ENCODE results near the gene CDKN1C. TPM values are rescaled to one million over a fixed set of nuclear protein-coding genes. Genes with fewer than 3 reads are reported as not detected.
A peak's percentile ranks its signal among the peaks of the same experiment; 100 is the strongest.
"Not testable (repeated sequence)": the region's sequence is repeated elsewhere in the genome, so short reads cannot be mapped to it uniquely, and the experiment has no call there.

The CDKN1C gene
- total RNA-seq, 1 experiment from 2014 or later = 9.1 TPM

GRCh38 chr11:2909133-2909902 is 23.7 kb upstream of the CDKN1C start:
- DNase-seq (ENCODE audit: low spot score) = no peak

DNA sequence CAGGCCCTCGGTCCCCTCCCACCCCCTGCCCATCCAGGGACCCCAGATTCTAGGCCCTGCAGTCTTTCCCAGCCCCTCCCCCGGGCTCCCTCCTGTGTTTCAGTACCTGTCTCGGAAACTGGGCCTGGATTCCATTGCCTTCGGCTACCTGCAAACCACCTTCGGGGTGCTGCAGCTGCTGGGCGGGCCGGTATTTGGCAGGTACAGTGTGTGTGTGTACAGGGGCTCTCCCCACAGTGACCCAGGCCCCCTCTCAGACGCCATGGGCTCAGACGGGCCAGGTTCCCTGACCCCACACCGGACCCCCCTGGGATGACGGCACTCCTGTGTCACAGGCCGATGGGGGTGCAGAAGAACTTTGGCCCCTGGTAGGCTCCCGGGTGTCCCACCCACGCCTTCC is 22.6 kb upstream of the CDKN1C start:
- no peak for DNase-seq (ENCODE audit: low spot score)

- not testable (repeated sequence) for DNase-seq (ENCODE audit: low spot score)
Observed at GRCh38 chr11:2905299-2905698, 19.7 kb upstream of the CDKN1C start.

GRCh38 chr11:2904153-2905052 is 18.8 kb upstream of the CDKN1C start:
- peak; percentile 88 for DNase-seq (ENCODE audit: low spot score)

- peak; percentile 75 for DNase-seq (ENCODE audit: low spot score)
Observed at GRCh38 chr11:2903672-2904011, 18.1 kb upstream of the CDKN1C start.

- DNase-seq (ENCODE audit: low spot score) = peak; percentile 72
Observed at GRCh38 chr11:2902784-2903671, 17.5 kb upstream of the CDKN1C start.

GRCh38 chr11:2901854-2902783 is 16.5 kb upstream of the CDKN1C start:
- peak; percentile 95 for DNase-seq (ENCODE audit: low spot score)

DNA sequence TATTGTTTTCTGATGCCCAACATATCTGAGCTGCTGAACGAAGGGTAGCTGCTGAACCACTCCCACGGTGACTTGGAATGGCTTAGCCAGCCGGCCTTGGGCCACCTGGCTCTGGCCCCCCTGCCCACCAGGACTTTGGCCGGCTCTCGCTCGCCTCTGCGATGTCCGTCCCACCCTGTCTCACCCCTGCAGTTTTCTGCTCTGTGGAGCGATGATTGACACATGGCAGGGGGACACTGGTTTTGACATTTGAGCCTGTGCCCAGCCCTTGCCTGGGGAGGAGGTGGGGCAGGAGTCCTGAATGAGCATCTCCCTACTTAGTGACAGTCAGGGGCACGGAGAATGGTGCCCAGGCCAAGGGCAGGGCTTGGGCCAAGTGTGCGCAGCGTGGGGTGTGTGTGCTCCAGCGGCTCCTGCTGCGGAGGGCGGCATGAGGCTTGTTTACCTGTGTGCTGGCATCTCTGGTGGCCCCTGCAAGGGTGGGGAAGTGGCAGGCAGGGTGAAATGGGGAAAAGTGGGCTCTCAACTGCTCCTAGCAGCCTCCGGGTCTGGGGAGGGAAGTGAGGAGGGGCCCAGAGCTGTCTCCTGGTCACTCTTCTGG is 15.7 kb upstream of the CDKN1C start:
- DNase-seq (ENCODE audit: low spot score) = no peak

DNA sequence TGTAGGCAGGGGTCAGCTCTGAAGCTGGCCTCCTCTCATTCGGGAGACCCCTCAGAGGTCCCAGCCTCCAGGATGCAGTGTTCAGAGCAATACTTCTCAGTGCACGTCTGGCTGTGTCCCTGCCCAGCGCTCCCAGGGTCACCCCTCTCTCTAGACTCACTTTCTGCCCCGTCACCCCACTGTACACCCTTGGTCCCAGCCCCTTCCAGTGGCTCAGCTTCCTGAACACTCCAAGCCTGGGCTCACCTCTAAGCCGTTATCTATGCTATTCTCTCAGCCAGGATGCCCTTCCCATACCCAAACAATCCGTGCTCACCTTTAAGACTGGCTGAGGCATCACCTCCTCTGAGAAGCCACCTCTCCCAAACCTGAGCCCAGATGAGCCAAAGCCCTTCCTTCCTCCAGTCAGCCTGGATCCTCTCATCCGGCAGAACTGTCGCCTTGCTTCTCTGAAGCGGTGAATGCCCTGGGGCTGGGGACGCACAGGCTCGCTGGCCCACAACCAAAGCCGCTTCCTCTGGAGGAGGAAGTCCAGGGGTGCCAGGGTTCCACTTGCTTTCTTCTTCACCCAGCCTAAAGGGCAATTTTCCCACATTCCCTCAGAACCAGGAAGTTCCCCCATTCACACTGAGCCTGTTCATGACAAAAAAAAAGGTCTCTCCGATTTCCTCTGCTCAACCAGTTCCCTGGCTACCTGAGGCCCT is 13.7 kb upstream of the CDKN1C start:
- no peak for DNase-seq (ENCODE audit: low spot score)

DNA sequence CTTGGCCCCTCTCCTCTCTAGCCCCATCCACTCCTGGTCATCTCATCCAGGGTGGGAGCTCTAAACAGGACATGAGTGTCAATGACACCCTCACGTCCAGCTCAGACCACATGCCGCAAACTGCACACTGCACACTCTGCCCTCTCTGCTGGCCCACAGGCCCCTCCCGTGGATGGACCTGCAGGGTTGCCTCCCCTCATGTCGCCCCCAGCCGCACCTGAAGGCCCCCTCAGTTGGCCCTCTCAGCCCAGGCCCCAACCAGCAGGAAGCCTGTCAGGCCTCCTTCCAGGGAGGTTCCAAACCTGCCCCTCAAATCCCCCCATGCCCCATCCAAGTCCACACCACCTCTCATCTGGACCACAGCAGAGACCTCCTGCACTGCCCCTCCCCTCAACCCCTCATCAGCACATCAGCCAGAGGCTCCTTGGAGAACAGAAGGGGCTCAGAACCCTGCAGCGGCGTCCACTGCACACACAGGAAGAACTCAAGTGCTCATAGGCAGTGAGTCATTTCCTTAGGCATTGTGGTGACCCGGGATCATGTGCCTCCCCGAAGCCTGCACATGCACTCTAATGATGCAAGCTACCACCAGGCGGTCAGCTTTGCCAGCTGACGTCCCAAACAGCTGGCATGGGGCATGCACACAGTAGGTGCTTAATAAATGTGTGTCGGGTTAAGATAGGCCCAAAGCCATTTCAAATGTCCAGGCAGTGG is 12.9 kb upstream of the CDKN1C start:
- peak; percentile 70 for DNase-seq (ENCODE audit: low spot score)

DNA sequence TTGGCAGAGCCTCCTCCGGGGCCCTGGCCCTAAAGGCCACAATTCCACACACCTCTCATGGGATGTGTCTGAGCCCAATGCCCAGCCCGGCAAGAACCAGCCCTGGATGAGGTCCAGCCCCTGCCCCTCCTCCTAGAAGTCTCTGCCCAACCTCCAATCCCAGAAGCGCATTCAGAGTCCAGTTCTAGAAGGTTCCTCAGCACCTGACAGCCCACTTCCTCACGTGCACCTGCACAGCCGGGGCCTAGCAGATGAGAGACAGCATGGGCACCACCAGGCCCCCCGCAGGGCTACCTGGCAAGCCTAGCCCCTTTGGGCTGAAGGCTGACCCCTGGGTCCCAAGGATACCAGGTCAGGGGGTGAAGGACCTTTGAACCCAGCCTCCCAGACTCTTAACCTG is 11.5 kb upstream of the CDKN1C start:
- no peak for DNase-seq (ENCODE audit: low spot score)

GRCh38 chr11:2896047-2896446 is 10.5 kb upstream of the CDKN1C start:
- DNase-seq (ENCODE audit: low spot score) = no peak

- no peak for DNase-seq (ENCODE audit: low spot score)
Observed at GRCh38 chr11:2893935-2894334, 8.4 kb upstream of the CDKN1C start.

DNA sequence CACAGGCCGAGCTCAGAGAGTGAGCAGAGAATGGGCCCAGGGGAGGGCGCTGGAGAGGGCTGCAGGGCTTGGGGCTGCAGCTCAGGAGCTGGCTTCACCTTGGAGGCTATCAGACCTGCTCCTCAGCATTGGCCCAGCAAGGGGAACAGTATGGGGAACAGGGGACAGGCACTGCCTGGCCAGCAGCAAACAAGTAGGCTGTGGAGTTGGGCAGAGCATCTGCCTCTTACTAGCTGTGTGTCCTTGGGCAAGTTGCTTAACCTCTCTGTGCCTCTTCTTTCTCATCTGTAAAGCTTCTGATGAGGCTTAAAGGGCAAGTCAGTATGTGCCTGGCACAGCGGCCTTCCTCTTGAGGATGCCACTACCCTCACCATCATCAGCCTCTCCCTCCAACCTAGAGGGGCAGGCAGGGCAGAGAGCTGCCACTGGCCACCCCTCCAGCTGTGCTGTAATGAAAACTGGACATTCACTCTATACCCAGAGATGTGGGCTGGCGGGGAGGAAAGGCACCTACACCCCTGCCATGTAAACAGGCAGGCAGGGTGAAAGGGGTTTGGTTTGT is 7.5 kb upstream of the CDKN1C start:
- peak; percentile 85 for DNase-seq (ENCODE audit: low spot score)

DNA sequence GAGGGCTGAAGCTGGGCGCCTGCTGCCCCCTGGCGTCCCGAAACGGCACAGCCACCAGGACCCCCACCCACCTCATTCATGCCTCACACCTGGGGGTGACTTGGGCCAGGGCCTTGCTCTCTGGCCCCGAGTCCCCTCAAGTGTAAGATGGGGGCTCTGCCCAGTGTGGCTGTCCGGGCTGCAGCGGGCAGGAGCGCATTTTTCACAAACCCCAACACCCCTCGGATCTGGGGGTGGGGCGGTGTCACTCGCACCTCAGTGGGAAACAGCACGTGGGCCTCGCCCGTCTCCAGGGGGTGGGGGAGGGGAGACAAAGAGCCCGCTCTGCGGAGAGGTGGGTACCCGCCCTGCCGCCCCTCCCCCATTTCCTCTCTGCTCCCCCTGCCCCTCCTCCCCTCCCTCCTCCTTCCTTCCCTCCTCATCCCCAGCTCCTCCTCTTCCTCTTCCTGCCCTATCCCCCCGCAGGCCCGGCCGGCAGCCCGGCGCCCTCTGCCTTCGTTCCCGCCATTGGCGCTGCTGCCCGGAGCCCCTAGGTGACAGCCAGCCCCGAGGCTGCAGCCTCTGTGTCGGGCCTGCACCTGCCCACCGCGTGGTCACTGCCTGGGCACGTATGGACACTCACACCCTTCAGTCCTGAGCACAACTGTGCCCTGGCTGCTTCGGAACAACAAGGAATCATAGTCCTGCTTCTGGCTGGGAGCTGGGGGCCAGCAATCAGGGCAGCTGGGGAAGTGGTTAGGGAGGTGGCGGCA is 6.8 kb upstream of the CDKN1C start:
- DNase-seq (ENCODE audit: low spot score) = peak; percentile 81

- no peak for DNase-seq (ENCODE audit: low spot score)
Observed at GRCh38 chr11:2891326-2892214, 6.0 kb upstream of the CDKN1C start.

Data from HT-29 (cell line).